Activated CD8-positive, alpha-beta memory T cell treated with anti-CD3 and anti-CD28 coated beads for 1 hour (primary cell): ENCODE results near the gene OR5F1.

Experiments used
- DNase-seq, 2 donors: peaks; one replicate each; pipeline ENCODE4 v3.0.0-alpha.2; 2020; ENCODE audit warnings: low read depth in 1 of 2; ENCODE audit errors: extremely low read depth in 1 of 2

Gene OR5F1

DNA sequence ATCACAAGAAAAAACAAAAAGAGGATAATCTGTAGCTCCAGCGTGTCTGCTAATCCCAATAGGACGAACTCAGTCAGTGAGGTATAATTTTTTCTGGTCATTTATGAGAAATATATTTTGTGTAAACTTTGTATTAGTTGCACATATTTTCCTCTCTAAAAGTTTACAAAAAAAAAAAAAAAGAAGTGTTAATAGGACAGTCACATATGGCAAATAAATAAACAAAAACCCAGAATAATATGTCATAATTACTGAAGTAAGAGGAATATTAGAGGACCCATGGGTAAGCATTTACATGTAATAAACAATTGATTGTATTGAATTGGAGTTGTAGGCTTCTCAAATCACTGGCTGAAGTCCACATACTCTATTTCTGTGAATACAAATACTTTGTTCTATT is at the start of gene OR5F1:
Gene OR5F1, minus strand, starts transcription at position 101 of the 400 bp plus-strand sequence. Its CDS starts 0 bp downstream, at position 101.
- DNase-seq = no peak

DNA sequence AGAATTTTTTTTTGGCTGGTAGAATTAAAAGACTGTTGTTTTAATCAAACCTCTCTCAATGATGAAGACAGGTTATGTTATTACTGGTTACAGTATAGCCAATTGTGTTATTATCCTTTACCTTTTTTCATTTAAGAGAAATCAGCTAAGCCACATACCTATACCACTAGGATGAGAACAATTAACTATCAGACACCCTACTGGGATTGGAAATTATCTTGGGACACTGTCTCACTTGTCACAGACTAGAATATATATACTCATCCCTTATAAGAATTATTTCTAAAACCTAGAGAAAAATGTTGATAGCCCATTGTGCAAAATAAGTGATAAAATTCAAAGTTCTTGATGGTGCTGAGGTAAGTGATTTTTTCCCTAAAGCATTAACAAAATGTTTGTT is 32.9 kb upstream of the OR5F1 start, which contains the start of gene OR5AS1:
Gene OR5AS1, plus strand, starts transcription at position 301 of the 400 bp plus-strand sequence. CDS start 2,765 bp downstream, outside the sequence.
- DNase-seq = no peak

DNA sequence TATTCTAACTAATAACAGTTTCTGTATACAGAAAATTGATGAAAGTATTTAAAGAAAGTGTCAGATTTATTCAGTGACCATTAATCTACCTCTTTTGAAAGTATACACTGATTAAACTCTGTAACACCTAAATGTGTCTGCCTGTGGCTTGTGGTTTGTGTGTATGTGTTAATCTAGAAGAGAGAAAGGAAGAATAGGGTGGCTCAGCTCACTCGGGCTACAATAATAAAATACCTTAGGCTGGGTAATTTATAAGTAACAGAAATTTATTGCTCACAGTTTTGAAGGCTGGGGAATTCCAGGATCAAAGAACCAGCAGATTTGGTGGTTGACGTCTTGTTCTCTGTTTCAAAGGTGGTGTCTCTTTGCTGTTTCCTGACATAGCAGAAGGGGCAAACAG is 19.4 kb upstream of the OR5F1 start:
- no peak for DNase-seq

DNA sequence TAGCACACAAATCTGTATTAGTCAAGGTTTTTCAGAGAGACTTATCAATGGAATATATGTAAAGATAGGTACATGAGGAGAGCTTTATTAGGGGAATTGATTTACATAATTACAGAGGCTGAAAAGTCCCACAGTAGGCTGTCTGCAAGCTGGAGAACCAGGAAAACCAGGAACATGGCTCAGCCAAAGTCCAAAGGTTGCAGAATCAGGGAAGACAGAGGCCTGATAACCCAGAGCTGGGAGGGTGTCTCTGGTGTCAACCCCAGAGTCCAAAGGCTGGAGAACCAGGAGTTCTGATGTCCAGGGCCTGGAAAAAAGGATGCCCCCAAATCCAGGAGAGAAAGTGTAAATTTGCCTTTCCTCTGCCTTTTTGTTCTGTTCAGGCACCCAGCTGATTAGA is 16.3 kb upstream of the OR5F1 start:
- no peak for DNase-seq

DNA sequence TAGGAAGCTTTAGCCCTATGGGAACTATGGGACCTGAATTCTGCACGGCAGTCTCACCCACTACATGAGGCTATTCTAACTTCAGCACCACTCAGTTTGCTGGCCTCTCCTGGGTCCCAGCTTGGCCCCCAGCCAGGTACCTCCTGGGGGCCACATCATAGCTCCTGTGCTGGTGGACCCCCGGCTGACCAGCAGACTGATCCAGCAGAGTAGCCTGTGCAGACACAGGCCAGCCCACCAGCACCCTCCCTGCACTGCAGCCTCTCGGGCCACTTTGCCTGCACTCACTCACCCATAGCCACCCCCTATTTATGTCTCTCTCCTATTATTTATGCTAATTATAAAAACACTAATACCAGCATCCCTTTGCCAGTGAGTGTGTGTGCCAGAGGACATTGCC is 23.5 kb downstream of the OR5F1 start:
- DNase-seq = no peak

DNA sequence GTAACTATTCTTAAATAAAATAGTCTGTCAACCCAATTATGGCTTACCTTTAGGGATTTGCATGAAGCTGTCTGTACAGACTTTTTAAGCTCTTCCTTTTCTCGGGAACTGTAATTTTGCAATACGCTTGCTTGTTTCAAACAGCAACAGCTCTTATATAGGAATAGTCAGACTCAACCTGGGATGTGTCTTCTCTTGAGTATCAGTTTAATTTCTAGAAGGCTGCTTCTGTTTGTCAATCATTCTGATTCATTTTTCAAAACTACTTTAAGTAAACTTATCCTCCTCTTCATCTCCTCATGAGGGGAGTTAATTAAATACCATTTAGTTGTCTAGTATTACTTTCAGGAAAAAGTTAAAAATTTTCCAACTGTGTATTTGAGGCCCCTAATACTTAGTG is 24.6 kb downstream of the OR5F1 start, which contains the start of gene OR10AG1:
Gene OR10AG1, minus strand, starts transcription at position 101 of the 400 bp plus-strand sequence. Its CDS starts 38 bp downstream, at position 63.
- DNase-seq = no peak

DNA sequence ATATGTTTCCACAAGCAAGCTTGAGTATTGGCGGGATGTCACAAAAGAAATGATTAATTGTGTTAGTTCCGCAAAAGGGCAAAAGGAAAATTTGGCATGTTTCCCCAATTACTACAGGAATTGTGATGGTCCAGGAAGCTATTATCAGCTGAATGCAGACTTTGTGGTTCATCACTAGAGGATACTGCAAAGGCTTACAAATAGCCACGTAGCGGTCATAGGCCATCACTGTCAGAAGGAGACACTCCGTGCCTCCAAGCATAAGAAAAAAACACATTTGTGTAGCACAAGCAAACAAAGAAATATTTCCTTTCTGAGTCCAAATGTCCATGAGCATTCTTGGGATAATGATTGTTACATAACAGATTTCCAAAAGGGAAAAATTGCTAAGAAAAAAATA is 26.5 kb downstream of the OR5F1 start:
- DNase-seq = no peak

DNA sequence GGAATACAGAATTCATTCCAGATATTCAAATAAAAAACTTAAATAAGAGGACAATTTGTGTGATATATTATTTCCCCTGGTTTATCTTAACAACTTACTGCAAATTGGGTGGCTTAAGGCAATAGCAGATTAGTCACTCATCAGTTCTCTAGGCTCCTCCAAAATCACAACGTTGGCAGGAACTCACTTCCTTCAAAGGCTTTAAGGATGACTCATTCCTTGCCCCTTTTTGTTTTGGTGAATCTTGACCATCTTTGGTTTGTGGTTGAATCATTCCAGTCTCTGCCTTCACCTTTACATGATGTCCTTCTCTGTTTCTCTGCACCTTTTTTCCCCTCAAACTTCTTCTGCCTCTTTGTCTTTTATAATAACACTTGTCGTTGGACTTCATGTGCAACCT is 28.0 kb downstream of the OR5F1 start:
- no peak for DNase-seq

DNA sequence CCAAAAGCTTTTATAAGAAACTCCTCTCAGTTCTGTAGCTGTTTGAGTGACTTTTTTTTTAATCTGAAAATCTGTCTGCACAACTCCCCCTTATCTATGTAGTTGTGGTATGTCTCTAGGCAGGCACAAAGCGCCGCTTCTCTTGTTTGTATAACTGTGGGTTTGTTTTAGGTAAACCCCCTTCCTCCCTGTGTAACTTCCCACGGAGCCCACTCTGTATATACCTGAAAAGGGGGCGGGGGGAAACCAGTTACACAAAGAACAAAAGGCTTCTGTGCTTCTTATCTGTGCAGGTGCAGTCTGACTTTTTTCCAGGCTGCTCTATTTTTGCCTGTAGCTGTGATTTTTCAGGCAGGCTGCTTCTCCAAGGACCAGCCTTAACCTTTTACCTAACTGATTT is 37.9 kb downstream of the OR5F1 start:
- DNase-seq = no peak

DNA sequence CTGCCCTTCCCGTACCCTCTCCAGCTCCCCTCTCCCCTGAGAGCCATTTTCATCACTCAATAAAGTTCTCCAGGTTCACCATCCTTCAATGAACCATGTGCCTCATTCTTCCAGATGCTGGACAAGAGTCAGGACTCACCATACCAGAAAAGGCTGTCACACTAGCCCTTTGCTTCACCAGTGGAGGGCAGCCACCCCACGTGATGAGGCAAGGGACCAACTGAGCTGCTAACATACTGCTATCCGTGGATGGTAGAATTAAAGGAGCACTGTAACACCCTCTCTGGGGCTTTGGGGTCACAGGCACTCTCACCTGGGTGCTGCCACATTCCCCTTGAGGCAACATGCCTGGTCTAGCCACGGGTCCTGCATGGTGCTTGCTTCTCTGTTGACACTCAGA is 45.1 kb downstream of the OR5F1 start:
- DNase-seq = no peak
